ENCODE results near the gene VIPR2. TPM values are rescaled to one million over a fixed set of nuclear protein-coding genes. Genes with fewer than 3 reads are reported as not detected.
A peak's percentile ranks its signal among the peaks of the same experiment; 100 is the strongest.

Gene VIPR2
- total RNA-seq, 4 donors from 2014 or later = 9.3 to 16.6 (median 12.1) TPM

- H3K36me3 ChIP-seq = no peaks in the 10 kb centered on the region
- H3K4me3 ChIP-seq = no peak overlapping the region
- H3K4me1 ChIP-seq = peaks cover 0 to 4% (median 1%) of the 10 kb centered on the region in 4 donors
- H3K9me3 ChIP-seq = no peaks in the 10 kb centered on the region
- H3K27me3 ChIP-seq = peaks cover 0 to 5% (median 0%) of the 10 kb centered on the region in 4 donors
- 84% methylated on average over 4 of the region's 4 CpGs for WGBS
- TF ChIP-seq POLR2A (IDR thresholded peaks at IDR 0.05; ENCODE audit: low read depth) = no peak
- no peak for TF ChIP-seq EP300 (IDR thresholded peaks at IDR 0.05)
- TF ChIP-seq CTCF (IDR thresholded peaks at IDR 0.05) = no peak
- no peak for TF ChIP-seq POLR2AphosphoS5 (IDR thresholded peaks at IDR 0.05)
- intact Hi-C loops (cut with DNase I) = no loop called here
- DNase-seq (ENCODE audit: extremely low spot score) = peak; percentile 78
- H3K27ac ChIP-seq (replicated peaks in 1 of 4) = no peak overlapping the region
These were observed 83.5 kb downstream of the VIPR2 start for GRCh38 chr7:159061209-159061608.

DNA sequence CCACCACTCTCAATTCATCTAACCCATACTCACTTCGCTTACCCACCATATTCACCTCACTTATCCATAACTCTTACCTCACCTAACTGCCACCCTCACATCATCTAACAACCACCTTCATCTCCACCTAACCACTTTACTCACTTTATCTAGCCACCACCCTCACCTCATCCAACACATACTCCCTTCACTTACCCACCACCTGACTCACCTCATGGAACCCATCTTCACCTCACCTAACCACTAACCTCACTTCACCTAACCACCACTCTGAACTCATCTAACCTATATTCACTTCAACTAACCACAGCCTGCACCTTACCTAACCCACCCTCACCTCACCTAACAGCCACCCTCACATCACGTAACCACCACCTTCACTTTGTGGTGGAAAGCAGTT lies 84.2 kb downstream of the VIPR2 start:
- Histone ChIP-seq H3K9me3 (no peaks in the 10 kb centered on the region), H3K4me1 (peaks cover 0 to 4% (median 1%) of the 10 kb centered on the region in 4 donors), H3K27me3 (peaks cover 0 to 5% (median 0%) of the 10 kb centered on the region in 4 donors), H3K27ac (replicated peaks in 1 of 4) (no peak overlapping the region), H3K4me3 (no peak overlapping the region), H3K36me3 (no peaks in the 10 kb centered on the region)
- DNase-seq (ENCODE audit: extremely low spot score) = peak; percentile 50
- TF ChIP-seq POLR2A (IDR thresholded peaks at IDR 0.05; ENCODE audit: low read depth) (no peak), CTCF (IDR thresholded peaks at IDR 0.05) (no peak)
- intact Hi-C loops (cut with DNase I) = no loop called here
- 98% methylated on average over 2 of the region's 2 CpGs for WGBS

DNA sequence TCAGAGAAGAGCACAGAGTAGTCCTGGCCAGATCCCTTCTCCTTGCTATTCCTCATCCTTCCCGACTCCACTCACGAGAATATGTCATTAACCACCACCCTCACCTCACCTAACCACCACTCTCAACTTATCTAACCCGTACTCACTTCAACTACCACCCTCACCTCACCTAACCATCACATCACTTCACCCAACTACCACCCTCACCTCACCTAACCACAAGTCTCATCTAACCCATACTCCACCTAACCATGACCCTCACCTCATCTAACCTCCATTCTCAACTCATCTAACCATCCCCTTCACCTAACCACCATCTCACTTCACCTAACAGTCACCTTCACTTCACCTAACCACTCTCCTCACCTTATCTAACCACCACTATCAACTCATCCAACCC lies 85.0 kb downstream of the VIPR2 start:
- no peaks in the 10 kb centered on the region for H3K36me3 ChIP-seq
- 85% methylated on average over 3 of the region's 3 CpGs for WGBS
- intact Hi-C loops (cut with DNase I) = no loop called here

DNA sequence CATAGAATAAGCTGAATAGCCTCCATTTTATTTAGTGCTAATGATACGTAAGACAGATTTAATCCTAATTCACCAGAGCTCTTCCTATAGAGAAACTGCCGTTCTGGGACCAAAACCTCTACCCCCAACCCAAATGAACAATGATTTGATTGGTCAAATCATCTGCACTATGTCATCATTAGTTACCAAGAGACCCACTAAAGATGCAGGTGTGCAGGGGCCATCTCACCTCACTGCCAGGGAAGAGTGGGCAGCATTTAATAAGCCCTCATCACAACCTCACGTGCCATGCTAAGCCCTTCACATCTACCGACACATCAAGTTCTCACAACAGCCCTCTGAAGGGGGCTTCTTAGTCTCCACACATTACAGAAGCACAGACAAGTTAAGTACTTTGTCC lies 87.0 kb downstream of the VIPR2 start:
- no peak overlapping the region for H3K27ac ChIP-seq (replicated peaks in 1 of 4)
- no peaks in the 10 kb centered on the region for H3K36me3 ChIP-seq
- H3K4me1 ChIP-seq = no peaks in the 10 kb centered on the region
- no peak overlapping the region for H3K4me3 ChIP-seq
- 92% methylated on average over 4 of the region's 4 CpGs for WGBS
- peaks cover 0 to 5% (median 0%) of the 10 kb centered on the region in 4 donors for H3K27me3 ChIP-seq
- no peaks in the 10 kb centered on the region for H3K9me3 ChIP-seq
- intact Hi-C loops (cut with DNase I) = no loop called here
- TF ChIP-seq POLR2AphosphoS5 (IDR thresholded peaks at IDR 0.05) (no peak), EP300 (IDR thresholded peaks at IDR 0.05) (no peak), CTCF (IDR thresholded peaks at IDR 0.05) (no peak), POLR2A (IDR thresholded peaks at IDR 0.05; ENCODE audit: low read depth) (no peak)
- DNase-seq (ENCODE audit: extremely low spot score) = peak; percentile 53

More for the DNA sequence above, 85.0 kb downstream of the VIPR2 start:
- H3K27me3 ChIP-seq = peaks cover 0 to 5% (median 0%) of the 10 kb centered on the region in 4 donors
- DNase-seq (ENCODE audit: extremely low spot score) = peak; percentile 53
- no peak overlapping the region for H3K4me3 ChIP-seq
- peaks cover 0 to 1% (median 0%) of the 10 kb centered on the region in 4 donors for H3K4me1 ChIP-seq
- no peaks in the 10 kb centered on the region for H3K9me3 ChIP-seq
- no peak overlapping the region for H3K27ac ChIP-seq (replicated peaks in 1 of 4)
- TF ChIP-seq POLR2AphosphoS5 (IDR thresholded peaks at IDR 0.05) (no peak), POLR2A (IDR thresholded peaks at IDR 0.05; ENCODE audit: low read depth) (no peak), CTCF (IDR thresholded peaks at IDR 0.05) (no peak), EP300 (IDR thresholded peaks at IDR 0.05) (no peak)

GRCh38 chr7:159056737-159057136 lies 87.9 kb downstream of the VIPR2 start:
- intact Hi-C loops (cut with DNase I) = no loop called here
- Histone ChIP-seq H3K4me1 (no peaks in the 10 kb centered on the region), H3K4me3 (no peak overlapping the region), H3K27me3 (peaks cover 0 to 4% (median 0%) of the 10 kb centered on the region in 4 donors), H3K36me3 (no peaks in the 10 kb centered on the region), H3K9me3 (peaks cover 0 to 5% (median 2%) of the 10 kb centered on the region in 4 donors), H3K27ac (replicated peaks in 1 of 4) (no peak overlapping the region)
- 69% methylated on average over 5 of the region's 5 CpGs for WGBS
- TF ChIP-seq POLR2A (IDR thresholded peaks at IDR 0.05; ENCODE audit: low read depth) (no peak), POLR2AphosphoS5 (IDR thresholded peaks at IDR 0.05) (no peak), CTCF (IDR thresholded peaks at IDR 0.05) (no peak)
- peak; percentile 55 for DNase-seq (ENCODE audit: extremely low spot score)
